H1 (cell line): ENCODE measurements around the gene CHST11. TPM values are rescaled to one million over a fixed set of nuclear protein-coding genes. Genes with fewer than 3 reads are reported as not detected.

Source experiments
- CREB1 ChIP-seq: IDR thresholded peaks from 2 replicates; pipeline ENCODE4 v1.6.1; 2012; ENCODE audit warnings: inconsistent platforms
- polyA plus RNA-seq, 7 experiments: library from polyadenylated mRNA; depleted of rRNA in 3 of 7; stranded (reverse) in 5 of 7; unstranded in 2 of 7; fragments of >200 nt in 5 of 7; fragments of 200-250 nt in 2 of 7; gene quantifications; 1 replicate in 5 of 7; 2 replicates in 1 of 7; 4 replicates in 1 of 7; pipeline versions ENCODE4 v1.2.1 to v1.2.3, GENCODE V29; 2011 to 2013; ENCODE audit warnings: missing spikeins in 2 of 7, mixed read lengths in 2 of 7
- total RNA-seq: library from RNA; stranded (reverse); fragmentation: NEBNext Ultra II Directional; extraction: Animal tissue kit (Norgen Biotek cat#: 25700); gene quantifications from 2 replicates; pipeline ENCODE4 v1.2.1, GENCODE V29; 2021

Gene CHST11
- total and polyA plus RNA-seq, 2 of the 8 experiments (the other 6 are each of a cell fraction or from before 2014, with no cell fraction given): 14.4 to 20.8 TPM

DNA sequence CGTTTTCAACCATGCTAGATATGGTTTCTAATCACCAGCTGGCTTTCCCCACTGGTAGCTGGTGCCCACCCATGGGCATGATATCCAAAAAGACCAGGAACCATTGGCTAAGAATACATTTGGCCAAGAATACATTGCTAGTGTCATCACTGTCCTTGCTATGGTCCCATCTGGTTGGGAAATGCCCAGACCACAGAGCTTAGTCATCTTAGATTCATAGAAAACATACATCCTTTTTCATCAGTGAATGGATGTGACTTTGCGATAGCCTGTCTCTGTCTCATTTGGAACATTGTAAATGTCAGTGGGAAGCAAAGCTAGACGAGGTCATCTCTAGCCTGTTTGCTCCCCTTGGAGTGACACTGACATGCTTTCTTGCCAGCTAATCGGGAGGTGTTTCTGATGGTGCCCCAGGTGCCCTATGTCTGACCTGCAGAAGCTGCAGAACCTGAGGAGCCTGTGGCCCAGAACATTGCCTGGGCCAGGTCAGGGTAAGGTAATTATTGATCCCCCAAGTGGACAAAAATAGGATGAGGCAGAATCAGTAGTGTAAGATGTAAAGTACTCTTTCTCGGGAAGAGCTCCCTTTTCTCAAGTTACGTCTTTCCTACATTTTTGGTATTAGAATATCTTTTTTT lies 306.5 kb downstream of the CHST11 start (continued):
- no peak for TF ChIP-seq CREB1
